HUDEP-2 (cell line): ENCODE measurements around the gene GRIPAP1.

Experiments
- DNase-seq, 76 experiments: peaks; one replicate each; lab custom pipeline; 2025; ENCODE audit not compliant: unreplicated experiment in 76 of 76; lab: John Stamatoyannopoulos, UW

Gene GRIPAP1

GRCh38 chrX:48934581-48935300 is 67.3 kb downstream of the GRIPAP1 start:
- DNase-seq: no peak

GRCh38 chrX:48933757-48934156 is 68.3 kb downstream of the GRIPAP1 start:
- no peak for DNase-seq

GRCh38 chrX:48927736-48928382 is 74.2 kb downstream of the GRIPAP1 start:
- DNase-seq: no peak

GRCh38 chrX:48927123-48927522 is 74.9 kb downstream of the GRIPAP1 start:
- DNase-seq: no peak

GRCh38 chrX:48924270-48924669 is 77.8 kb downstream of the GRIPAP1 start:
- no peak for DNase-seq

GRCh38 chrX:48923771-48924170 is 78.3 kb downstream of the GRIPAP1 start:
- no peak for DNase-seq
